Measurements from ENCODE around the gene QKI.

The QKI gene

GRCh38 chr6:163522033-163522432 is 107.5 kb downstream of the QKI start:
- Histone ChIP-seq H3K4me1 (ENCODE audit: insufficient read depth, low read length) (peaks cover 7% of the 10 kb centered on the region), H3K27me3 (ENCODE audit: insufficient read depth, low read length) (no peaks in the 10 kb centered on the region), H3K9me3 (ENCODE audit: low read length) (no peaks in the 10 kb centered on the region), H3K4me3 (ENCODE audit: low read length) (no peak overlapping the region), H2AFZ (ENCODE audit: low read depth, low read length) (no peak overlapping the region), H3K36me3 (ENCODE audit: insufficient read depth, low read length) (peaks cover 17% of the 10 kb centered on the region)

- Histone ChIP-seq H3K4me3 (ENCODE audit: low read length) (no peak overlapping the region), H3K36me3 (ENCODE audit: insufficient read depth, low read length) (peaks cover 18% of the 10 kb centered on the region), H3K4me1 (ENCODE audit: insufficient read depth, low read length) (peaks cover 37% of the 10 kb centered on the region), H2AFZ (ENCODE audit: low read depth, low read length) (no peak overlapping the region), H3K27me3 (ENCODE audit: insufficient read depth, low read length) (no peaks in the 10 kb centered on the region), H3K9me3 (ENCODE audit: low read length) (no peaks in the 10 kb centered on the region)
These were observed 111.4 kb downstream of the QKI start for GRCh38 chr6:163525926-163526325.

GRCh38 chr6:163526346-163526745 is 111.8 kb downstream of the QKI start:
- Histone ChIP-seq H2AFZ (ENCODE audit: low read depth, low read length) (no peak overlapping the region), H3K27me3 (ENCODE audit: insufficient read depth, low read length) (no peaks in the 10 kb centered on the region), H3K9me3 (ENCODE audit: low read length) (no peaks in the 10 kb centered on the region), H3K4me1 (ENCODE audit: insufficient read depth, low read length) (peaks cover 42% of the 10 kb centered on the region), H3K4me3 (ENCODE audit: low read length) (no peak overlapping the region), H3K36me3 (ENCODE audit: insufficient read depth, low read length) (peaks cover 18% of the 10 kb centered on the region)

- H3K36me3 ChIP-seq (ENCODE audit: insufficient read depth, low read length), result peaks cover 18% of the 10 kb centered on the region
- H3K4me3 ChIP-seq (ENCODE audit: low read length), result no peak overlapping the region
- H3K4me1 ChIP-seq (ENCODE audit: insufficient read depth, low read length), result peaks cover 49% of the 10 kb centered on the region
These were observed 112.8 kb downstream of the QKI start for GRCh38 chr6:163527291-163527690.

GRCh38 chr6:163529605-163530004 is 115.1 kb downstream of the QKI start:
- Histone ChIP-seq H3K9me3 (ENCODE audit: low read length) (no peaks in the 10 kb centered on the region), H3K36me3 (ENCODE audit: insufficient read depth, low read length) (peaks cover 16% of the 10 kb centered on the region), H2AFZ (ENCODE audit: low read depth, low read length) (no peak overlapping the region), H3K4me1 (ENCODE audit: insufficient read depth, low read length) (peaks cover 55% of the 10 kb centered on the region), H3K4me3 (ENCODE audit: low read length) (no peak overlapping the region), H3K27me3 (ENCODE audit: insufficient read depth, low read length) (no peaks in the 10 kb centered on the region)

More at GRCh38 chr6:163527291-163527690, 112.8 kb downstream of the QKI start:
- no peaks in the 10 kb centered on the region for H3K27me3 ChIP-seq (ENCODE audit: insufficient read depth, low read length)
- H3K9me3 ChIP-seq (ENCODE audit: low read length), result no peaks in the 10 kb centered on the region
- H2AFZ ChIP-seq (ENCODE audit: low read depth, low read length), result no peak overlapping the region

- Histone ChIP-seq H3K9me3 (ENCODE audit: low read length) (no peaks in the 10 kb centered on the region), H3K27me3 (ENCODE audit: insufficient read depth, low read length) (no peaks in the 10 kb centered on the region), H3K4me1 (ENCODE audit: insufficient read depth, low read length) (peaks cover 55% of the 10 kb centered on the region), H3K4me3 (ENCODE audit: low read length) (no peak overlapping the region), H2AFZ (ENCODE audit: low read depth, low read length) (no peak overlapping the region), H3K36me3 (ENCODE audit: insufficient read depth, low read length) (peaks cover 18% of the 10 kb centered on the region)
These were observed 115.9 kb downstream of the QKI start for GRCh38 chr6:163530406-163530805.

GRCh38 chr6:163531122-163531521 is 116.6 kb downstream of the QKI start:
- no peaks in the 10 kb centered on the region for H3K27me3 ChIP-seq (ENCODE audit: insufficient read depth, low read length)
- no peaks in the 10 kb centered on the region for H3K9me3 ChIP-seq (ENCODE audit: low read length)
- peaks cover 55% of the 10 kb centered on the region for H3K4me1 ChIP-seq (ENCODE audit: insufficient read depth, low read length)
- H3K36me3 ChIP-seq (ENCODE audit: insufficient read depth, low read length), result peaks cover 24% of the 10 kb centered on the region
- no peak overlapping the region for H2AFZ ChIP-seq (ENCODE audit: low read depth, low read length)
- no peak overlapping the region for H3K4me3 ChIP-seq (ENCODE audit: low read length)

- no peaks in the 10 kb centered on the region for H3K27me3 ChIP-seq (ENCODE audit: insufficient read depth, low read length)
- H3K4me3 ChIP-seq (ENCODE audit: low read length), result no peak overlapping the region
- H3K4me1 ChIP-seq (ENCODE audit: insufficient read depth, low read length), result peaks cover 46% of the 10 kb centered on the region
- H2AFZ ChIP-seq (ENCODE audit: low read depth, low read length), result no peak overlapping the region
- H3K9me3 ChIP-seq (ENCODE audit: low read length), result no peaks in the 10 kb centered on the region
- peaks cover 39% of the 10 kb centered on the region for H3K36me3 ChIP-seq (ENCODE audit: insufficient read depth, low read length)
These were observed 118.1 kb downstream of the QKI start for GRCh38 chr6:163532526-163533078.

- H3K36me3 ChIP-seq (ENCODE audit: insufficient read depth, low read length), result peaks cover 48% of the 10 kb centered on the region
- no peaks in the 10 kb centered on the region for H3K9me3 ChIP-seq (ENCODE audit: low read length)
- H3K4me3 ChIP-seq (ENCODE audit: low read length), result no peak overlapping the region
- H3K27me3 ChIP-seq (ENCODE audit: insufficient read depth, low read length), result no peaks in the 10 kb centered on the region
- H3K4me1 ChIP-seq (ENCODE audit: insufficient read depth, low read length), result peaks cover 44% of the 10 kb centered on the region
- H2AFZ ChIP-seq (ENCODE audit: low read depth, low read length), result no peak overlapping the region
These were observed 118.9 kb downstream of the QKI start for GRCh38 chr6:163533443-163533842.

- Histone ChIP-seq H2AFZ (ENCODE audit: low read depth, low read length) (no peak overlapping the region), H3K4me3 (ENCODE audit: low read length) (no peak overlapping the region), H3K36me3 (ENCODE audit: insufficient read depth, low read length) (peaks cover 62% of the 10 kb centered on the region), H3K27me3 (ENCODE audit: insufficient read depth, low read length) (no peaks in the 10 kb centered on the region), H3K9me3 (ENCODE audit: low read length) (no peaks in the 10 kb centered on the region), H3K4me1 (ENCODE audit: insufficient read depth, low read length) (peaks cover 35% of the 10 kb centered on the region)
These were observed 122.3 kb downstream of the QKI start for GRCh38 chr6:163536770-163537169.

GRCh38 chr6:163538331-163538730 is 123.8 kb downstream of the QKI start:
- no peaks in the 10 kb centered on the region for H3K27me3 ChIP-seq (ENCODE audit: insufficient read depth, low read length)
- no peaks in the 10 kb centered on the region for H3K9me3 ChIP-seq (ENCODE audit: low read length)
- no peak overlapping the region for H2AFZ ChIP-seq (ENCODE audit: low read depth, low read length)
- H3K4me3 ChIP-seq (ENCODE audit: low read length), result no peak overlapping the region
- peaks cover 69% of the 10 kb centered on the region for H3K36me3 ChIP-seq (ENCODE audit: insufficient read depth, low read length)
- peaks cover 38% of the 10 kb centered on the region for H3K4me1 ChIP-seq (ENCODE audit: insufficient read depth, low read length)

GRCh38 chr6:163539101-163539762 is 124.7 kb downstream of the QKI start:
- no peak overlapping the region for H2AFZ ChIP-seq (ENCODE audit: low read depth, low read length)
- no peaks in the 10 kb centered on the region for H3K27me3 ChIP-seq (ENCODE audit: insufficient read depth, low read length)
- peaks cover 67% of the 10 kb centered on the region for H3K36me3 ChIP-seq (ENCODE audit: insufficient read depth, low read length)
- no peaks in the 10 kb centered on the region for H3K9me3 ChIP-seq (ENCODE audit: low read length)
- H3K4me3 ChIP-seq (ENCODE audit: low read length), result no peak overlapping the region
- peaks cover 47% of the 10 kb centered on the region for H3K4me1 ChIP-seq (ENCODE audit: insufficient read depth, low read length)

GRCh38 chr6:163543321-163543720 is 128.8 kb downstream of the QKI start:
- no peaks in the 10 kb centered on the region for H3K27me3 ChIP-seq (ENCODE audit: insufficient read depth, low read length)
- no peak overlapping the region for H3K4me3 ChIP-seq (ENCODE audit: low read length)
- no peaks in the 10 kb centered on the region for H3K9me3 ChIP-seq (ENCODE audit: low read length)
- H3K36me3 ChIP-seq (ENCODE audit: insufficient read depth, low read length), result peaks cover 40% of the 10 kb centered on the region
- no peak overlapping the region for H2AFZ ChIP-seq (ENCODE audit: low read depth, low read length)
- peaks cover 73% of the 10 kb centered on the region for H3K4me1 ChIP-seq (ENCODE audit: insufficient read depth, low read length)

- Histone ChIP-seq H3K4me1 (ENCODE audit: insufficient read depth, low read length) (peaks cover 67% of the 10 kb centered on the region), H2AFZ (ENCODE audit: low read depth, low read length) (no peak overlapping the region), H3K4me3 (ENCODE audit: low read length) (peak overlapping the region; percentile 19), H3K36me3 (ENCODE audit: insufficient read depth, low read length) (peaks cover 39% of the 10 kb centered on the region), H3K27me3 (ENCODE audit: insufficient read depth, low read length) (no peaks in the 10 kb centered on the region), H3K9me3 (ENCODE audit: low read length) (no peaks in the 10 kb centered on the region)
These were observed 130.9 kb downstream of the QKI start for GRCh38 chr6:163545370-163545769.
